ENCODE results near the gene PTPN13. TPM values are rescaled to one million over a fixed set of nuclear protein-coding genes. Genes with fewer than 3 reads are reported as not detected.
"Not testable (repeated sequence)": the region's sequence is repeated elsewhere in the genome, so short reads cannot be mapped to it uniquely, and the experiment has no call there.

Gene PTPN13
- total RNA-seq, 1 donor from 2014 or later = 5.6 TPM

DNA sequence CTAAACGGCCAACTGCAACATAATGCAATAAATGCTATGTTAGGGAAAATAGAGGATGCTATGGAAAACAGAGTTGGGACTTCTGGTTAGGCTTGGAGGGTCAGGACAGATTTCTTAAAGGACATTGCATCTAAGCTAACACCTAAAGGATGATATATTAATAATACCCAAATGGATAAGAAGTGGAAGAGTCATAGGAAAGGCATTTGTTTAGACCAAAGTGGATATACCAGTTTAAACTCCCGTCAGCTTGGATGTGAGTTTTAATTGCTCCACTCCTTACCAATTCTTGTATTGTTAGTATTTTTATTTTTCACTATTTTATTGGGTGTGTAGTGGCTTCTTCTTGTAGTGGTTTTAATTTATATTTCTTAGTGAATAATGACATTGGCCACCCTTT, 93.9 kb downstream of the PTPN13 start:
- H3K27me3 Mint-ChIP-seq (ENCODE audit: unreplicated experiment) = no peaks in the 10 kb centered on the region
- DNase-seq (ENCODE audit: low spot score) = no peak
- TF ChIP-seq, protein P1, sequence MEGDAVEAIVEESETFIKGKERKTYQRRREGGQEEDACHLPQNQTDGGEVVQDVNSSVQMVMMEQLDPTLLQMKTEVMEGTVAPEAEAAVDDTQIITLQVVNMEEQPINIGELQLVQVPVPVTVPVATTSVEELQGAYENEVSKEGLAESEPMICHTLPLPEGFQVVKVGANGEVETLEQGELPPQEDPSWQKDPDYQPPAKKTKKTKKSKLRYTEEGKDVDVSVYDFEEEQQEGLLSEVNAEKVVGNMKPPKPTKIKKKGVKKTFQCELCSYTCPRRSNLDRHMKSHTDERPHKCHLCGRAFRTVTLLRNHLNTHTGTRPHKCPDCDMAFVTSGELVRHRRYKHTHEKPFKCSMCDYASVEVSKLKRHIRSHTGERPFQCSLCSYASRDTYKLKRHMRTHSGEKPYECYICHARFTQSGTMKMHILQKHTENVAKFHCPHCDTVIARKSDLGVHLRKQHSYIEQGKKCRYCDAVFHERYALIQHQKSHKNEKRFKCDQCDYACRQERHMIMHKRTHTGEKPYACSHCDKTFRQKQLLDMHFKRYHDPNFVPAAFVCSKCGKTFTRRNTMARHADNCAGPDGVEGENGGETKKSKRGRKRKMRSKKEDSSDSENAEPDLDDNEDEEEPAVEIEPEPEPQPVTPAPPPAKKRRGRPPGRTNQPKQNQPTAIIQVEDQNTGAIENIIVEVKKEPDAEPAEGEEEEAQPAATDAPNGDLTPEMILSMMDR (IDR thresholded peaks at IDR 0.05; ENCODE audit: unreplicated experiment) = no peak
- no peaks in the 10 kb centered on the region for H3K9me3 Mint-ChIP-seq (ENCODE audit: unreplicated experiment)
- H3K36me3 Mint-ChIP-seq (ENCODE audit: low read depth, unreplicated experiment) = no peaks in the 10 kb centered on the region
- no peaks in the 10 kb centered on the region for H3K4me1 Mint-ChIP-seq (ENCODE audit: unreplicated experiment)
- H3K27ac Mint-ChIP-seq (ENCODE audit: unreplicated experiment) = no peak overlapping the region
- no peak overlapping the region for H3K4me3 Mint-ChIP-seq (ENCODE audit: unreplicated experiment)

DNA sequence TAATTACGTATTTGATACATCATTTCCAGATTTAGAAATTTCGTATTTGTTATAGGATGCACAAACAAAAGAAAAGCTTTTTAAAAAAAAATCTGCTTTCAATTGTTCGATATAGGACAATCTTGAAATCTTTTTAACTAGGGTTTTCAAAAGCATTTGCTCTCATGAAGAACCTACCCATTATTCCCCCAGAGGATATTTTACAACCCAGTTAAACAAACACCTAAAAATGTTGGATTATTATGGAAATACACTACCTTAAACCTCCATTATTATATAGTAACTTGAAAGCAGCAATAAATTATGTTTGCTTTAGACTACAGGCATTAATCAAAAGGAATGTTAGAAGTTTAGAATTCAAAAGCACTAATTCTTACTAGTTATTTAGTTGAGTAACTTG, 110.5 kb downstream of the PTPN13 start:
- no peak for DNase-seq (ENCODE audit: low spot score)
- Mint-ChIP-seq H3K4me1 (ENCODE audit: unreplicated experiment) (no peaks in the 10 kb centered on the region), H3K36me3 (ENCODE audit: low read depth, unreplicated experiment) (no peaks in the 10 kb centered on the region), H3K27me3 (ENCODE audit: unreplicated experiment) (no peaks in the 10 kb centered on the region), H3K9me3 (ENCODE audit: unreplicated experiment) (no peaks in the 10 kb centered on the region), H3K27ac (ENCODE audit: unreplicated experiment) (no peak overlapping the region), H3K4me3 (ENCODE audit: unreplicated experiment) (no peak overlapping the region)
- TF ChIP-seq, protein P1 (IDR thresholded peaks at IDR 0.05; ENCODE audit: unreplicated experiment) = no peak

DNA sequence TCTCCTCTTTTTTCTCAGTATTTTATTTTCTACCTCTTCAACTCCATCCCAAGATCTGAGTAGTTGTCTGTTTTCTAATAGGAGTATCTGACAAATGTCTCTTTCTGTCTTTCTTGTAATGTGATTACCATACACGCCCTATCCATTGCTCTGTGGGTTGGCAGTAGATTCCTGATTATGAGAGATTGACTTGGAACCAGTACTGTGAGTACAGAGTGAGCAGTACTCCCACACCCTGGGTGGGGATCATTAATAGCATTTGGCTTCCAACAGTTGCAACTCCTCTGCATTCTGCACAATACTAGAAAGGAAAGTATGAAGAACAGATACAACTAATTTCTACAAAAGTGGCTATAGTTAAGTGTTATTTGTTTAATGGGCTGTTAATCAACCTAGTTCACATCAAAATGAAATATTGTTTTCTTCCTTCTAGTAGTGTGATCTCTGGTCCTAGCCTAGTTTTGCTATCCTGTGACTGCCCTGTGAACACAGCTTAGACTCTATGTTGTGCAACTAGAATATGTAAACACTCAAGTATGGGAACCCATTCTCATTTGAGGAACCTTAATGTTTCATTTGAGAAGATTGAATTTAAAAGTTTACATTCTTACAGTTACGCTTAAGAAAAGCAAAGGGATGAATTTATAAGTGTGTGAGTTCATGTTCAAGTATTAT, 112.9 kb downstream of the PTPN13 start:
- TF ChIP-seq, protein P1 (IDR thresholded peaks at IDR 0.05; ENCODE audit: unreplicated experiment) = no peak
- H3K27ac Mint-ChIP-seq (ENCODE audit: unreplicated experiment) = no peak overlapping the region
- H3K4me1 Mint-ChIP-seq (ENCODE audit: unreplicated experiment) = no peaks in the 10 kb centered on the region
- H3K27me3 Mint-ChIP-seq (ENCODE audit: unreplicated experiment) = no peaks in the 10 kb centered on the region
- no peak for DNase-seq (ENCODE audit: low spot score)
- no peaks in the 10 kb centered on the region for H3K9me3 Mint-ChIP-seq (ENCODE audit: unreplicated experiment)
- H3K36me3 Mint-ChIP-seq (ENCODE audit: low read depth, unreplicated experiment) = no peaks in the 10 kb centered on the region
- H3K4me3 Mint-ChIP-seq (ENCODE audit: unreplicated experiment) = no peak overlapping the region

DNA sequence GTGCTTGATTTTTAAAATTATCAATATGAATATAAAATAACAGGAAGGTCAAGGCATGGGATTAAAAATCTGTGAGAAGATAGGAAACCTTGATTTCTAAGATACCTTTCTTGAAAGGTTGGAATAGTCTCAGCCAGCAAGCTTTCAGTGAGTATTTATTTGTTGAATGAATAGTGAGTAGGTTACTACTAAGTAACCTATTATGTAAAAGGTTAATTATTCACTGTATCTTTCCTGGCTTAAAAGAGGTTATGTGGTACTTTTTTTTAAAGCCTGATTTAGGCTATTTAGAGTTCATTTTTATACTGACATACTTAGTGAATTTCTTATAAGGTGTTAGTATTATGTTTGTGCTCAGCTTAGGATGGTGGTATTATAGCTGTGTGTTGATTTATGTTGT, 123.5 kb downstream of the PTPN13 start:
- DNase-seq (ENCODE audit: low spot score) = no peak
- TF ChIP-seq, protein P1 (IDR thresholded peaks at IDR 0.05; ENCODE audit: unreplicated experiment) = no peak
- Mint-ChIP-seq H3K36me3 (ENCODE audit: low read depth, unreplicated experiment) (no peaks in the 10 kb centered on the region), H3K27ac (ENCODE audit: unreplicated experiment) (no peak overlapping the region), H3K4me1 (ENCODE audit: unreplicated experiment) (no peaks in the 10 kb centered on the region), H3K27me3 (ENCODE audit: unreplicated experiment) (no peaks in the 10 kb centered on the region), H3K9me3 (ENCODE audit: unreplicated experiment) (no peaks in the 10 kb centered on the region), H3K4me3 (ENCODE audit: unreplicated experiment) (no peak overlapping the region)

DNA sequence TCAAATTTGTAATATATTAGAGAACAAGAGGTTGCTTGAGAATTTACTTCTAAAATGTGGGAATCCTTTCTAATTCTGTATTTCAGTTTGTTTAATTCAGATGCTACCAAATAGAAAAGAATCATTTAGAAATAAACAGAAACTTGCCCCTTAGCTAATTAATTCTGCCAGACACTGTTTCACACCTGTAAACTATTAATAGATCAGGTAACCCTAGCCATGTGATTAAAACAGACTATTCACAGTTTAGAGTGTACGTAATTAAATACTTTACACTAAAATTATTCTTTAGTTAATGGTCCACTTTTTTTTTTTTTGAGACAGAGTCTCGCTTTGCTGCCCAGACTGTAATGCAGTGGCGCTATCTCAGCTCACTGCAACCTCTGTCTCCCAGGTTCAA, 124.0 kb downstream of the PTPN13 start:
- TF ChIP-seq, protein P1 (IDR thresholded peaks at IDR 0.05; ENCODE audit: unreplicated experiment) = no peak
- Mint-ChIP-seq H3K27me3 (ENCODE audit: unreplicated experiment) (no peaks in the 10 kb centered on the region), H3K27ac (ENCODE audit: unreplicated experiment) (no peak overlapping the region), H3K4me3 (ENCODE audit: unreplicated experiment) (no peak overlapping the region), H3K9me3 (ENCODE audit: unreplicated experiment) (no peaks in the 10 kb centered on the region), H3K4me1 (ENCODE audit: unreplicated experiment) (no peaks in the 10 kb centered on the region), H3K36me3 (ENCODE audit: low read depth, unreplicated experiment) (no peaks in the 10 kb centered on the region)
- DNase-seq (ENCODE audit: low spot score) = no peak

DNA sequence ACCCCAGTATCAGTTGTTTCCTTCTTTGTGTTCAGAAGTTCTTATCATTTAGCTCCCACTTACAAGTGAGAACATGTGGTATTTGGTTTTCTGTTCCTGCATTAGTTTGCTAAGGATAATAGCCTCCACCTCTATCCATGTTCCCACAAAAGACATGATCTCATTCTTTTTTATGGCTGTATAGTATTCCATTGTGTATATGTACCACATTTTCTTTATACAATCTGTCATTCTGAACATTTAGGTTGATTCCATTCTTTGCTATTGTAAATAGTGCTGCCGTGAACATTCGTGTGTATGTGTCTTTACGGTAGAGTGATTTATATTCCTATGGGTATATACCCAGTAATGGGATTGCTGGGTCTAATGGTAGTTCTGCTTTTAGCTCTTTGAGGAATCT, 125.0 kb downstream of the PTPN13 start:
- not testable (repeated sequence) for H3K9me3 Mint-ChIP-seq (ENCODE audit: unreplicated experiment); DNase-seq (ENCODE audit: low spot score); H3K4me1 Mint-ChIP-seq (ENCODE audit: unreplicated experiment); H3K4me3 Mint-ChIP-seq (ENCODE audit: unreplicated experiment); H3K27ac Mint-ChIP-seq (ENCODE audit: unreplicated experiment); H3K36me3 Mint-ChIP-seq (ENCODE audit: low read depth, unreplicated experiment); H3K27me3 Mint-ChIP-seq (ENCODE audit: unreplicated experiment)

Measured in endothelial cell (in vitro differentiated cells).